IPS DF 6.9 (cell line): ENCODE results near the gene HOXC9.

Experiments
- DNase-seq: peaks from one replicate; pipeline ENCODE4 v3.0.0-alpha.2; 2013; ENCODE audit warnings: low read depth, low spot score
- H3K27ac ChIP-seq: one replicate; pipeline ENCODE4 v1.5.1; 2013; ENCODE audit warnings: low read length, control low read depth
- H3K27me3 ChIP-seq: 2 replicates; pipeline ENCODE4 v1.6.1; 2013; ENCODE audit warnings: mild to moderate bottlenecking, low read length; ENCODE audit not compliant: control insufficient read depth, insufficient read depth
- H3K36me3 ChIP-seq: 2 replicates; pipeline ENCODE4 v1.6.1; 2013; ENCODE audit warnings: low read length; ENCODE audit not compliant: control insufficient read depth, insufficient read depth
- H3K4me1 ChIP-seq: 2 replicates; pipeline ENCODE4 v1.6.1; 2013; ENCODE audit warnings: low read length; ENCODE audit not compliant: control insufficient read depth, insufficient read depth
- H3K4me3 ChIP-seq: 2 replicates; pipeline ENCODE4 v1.5.1; 2013; ENCODE audit warnings: mild to moderate bottlenecking, low read length
- H3K9me3 ChIP-seq: 2 replicates; pipeline ENCODE4 v1.6.1; 2013; ENCODE audit warnings: low read length, inconsistent platforms; ENCODE audit not compliant: control insufficient read depth, insufficient read depth
- WGBS: extraction: QIAGEN DNeasy Blood & Tissue Kit; methylation state at CpG from one replicate; pipeline ENCODE4 v1.1.7; 2013; ENCODE audit warnings: mixed read lengths, missing lambda C conversion rate; ENCODE audit not compliant: insufficient read length, insufficient coverage; 5-methylcytosine and 5-hydroxymethylcytosine counted together

The HOXC9 gene

GRCh38 chr12:54031480-54031879, 31.5 kb downstream of the HOXC9 start:
- Histone ChIP-seq H3K36me3 (no peaks in the 10 kb centered on the region), H3K9me3 (no peaks in the 10 kb centered on the region), H3K4me3 (no peak overlapping the region), H3K27me3 (peaks cover 98% of the 10 kb centered on the region), H3K27ac (no peak overlapping the region), H3K4me1 (no peaks in the 10 kb centered on the region)
- WGBS = no CpG with 5 or more reads among the region's 16 CpGs
- no peak for DNase-seq

GRCh38 chr12:54032086-54032619, 32.2 kb downstream of the HOXC9 start:
- peaks cover 98% of the 10 kb centered on the region for H3K27me3 ChIP-seq
- no peaks in the 10 kb centered on the region for H3K36me3 ChIP-seq
- DNase-seq = no peak
- no CpG with 5 or more reads among the region's 6 CpGs for WGBS
- no peak overlapping the region for H3K27ac ChIP-seq
- H3K9me3 ChIP-seq = no peaks in the 10 kb centered on the region
- H3K4me3 ChIP-seq = no peak overlapping the region
- no peaks in the 10 kb centered on the region for H3K4me1 ChIP-seq

- H3K27me3 ChIP-seq = peaks cover 98% of the 10 kb centered on the region
- no peaks in the 10 kb centered on the region for H3K36me3 ChIP-seq
- no peaks in the 10 kb centered on the region for H3K9me3 ChIP-seq
- no peaks in the 10 kb centered on the region for H3K4me1 ChIP-seq
- DNase-seq = no peak
- no peak within 1 kb of the TSS for H3K4me3 ChIP-seq
- H3K27ac ChIP-seq = no peak within 1 kb of the TSS
- WGBS = no CpG with 5 or more reads among the region's 12 CpGs
Measured at GRCh38 chr12:54032627-54033100, 32.7 kb downstream of the HOXC9 start, which contains the start of gene HOXC5. Gene HOXC5, plus strand, starts transcription at chr12:54033050. Its CDS starts 73 bp downstream, at chr12:54033123.

- no peaks in the 10 kb centered on the region for H3K4me1 ChIP-seq
- no peak overlapping the region for H3K27ac ChIP-seq
- no peaks in the 10 kb centered on the region for H3K9me3 ChIP-seq
- peaks cover 98% of the 10 kb centered on the region for H3K27me3 ChIP-seq
- no CpG with 5 or more reads among the region's 61 CpGs for WGBS
- H3K36me3 ChIP-seq = no peaks in the 10 kb centered on the region
- DNase-seq = no peak
- H3K4me3 ChIP-seq = no peak overlapping the region
Measured at GRCh38 chr12:54033106-54033979, 33.4 kb downstream of the HOXC9 start.

GRCh38 chr12:54033980-54034784, 34.2 kb downstream of the HOXC9 start:
- H3K9me3 ChIP-seq = no peaks in the 10 kb centered on the region
- DNase-seq = no peak
- no peaks in the 10 kb centered on the region for H3K4me1 ChIP-seq
- H3K36me3 ChIP-seq = no peaks in the 10 kb centered on the region
- no peak overlapping the region for H3K27ac ChIP-seq
- H3K27me3 ChIP-seq = peaks cover 99% of the 10 kb centered on the region
- H3K4me3 ChIP-seq = no peak overlapping the region
- no CpG with 5 or more reads among the region's 57 CpGs for WGBS

- Histone ChIP-seq H3K27ac (no peak overlapping the region), H3K4me1 (no peaks in the 10 kb centered on the region), H3K4me3 (no peak overlapping the region), H3K27me3 (peaks cover 99% of the 10 kb centered on the region), H3K36me3 (no peaks in the 10 kb centered on the region), H3K9me3 (no peaks in the 10 kb centered on the region)
- no CpG with 5 or more reads among the region's 22 CpGs for WGBS
- DNase-seq = no peak
Measured at GRCh38 chr12:54034785-54035310, 34.9 kb downstream of the HOXC9 start.

GRCh38 chr12:54035568-54036264, 35.8 kb downstream of the HOXC9 start:
- DNase-seq = no peak
- peaks cover 99% of the 10 kb centered on the region for H3K27me3 ChIP-seq
- no CpG with 5 or more reads among the region's 6 CpGs for WGBS

GRCh38 chr12:54036620-54037359, 36.8 kb downstream of the HOXC9 start:
- no peaks in the 10 kb centered on the region for H3K4me1 ChIP-seq
- H3K27ac ChIP-seq = no peak overlapping the region
- H3K36me3 ChIP-seq = no peaks in the 10 kb centered on the region
- H3K27me3 ChIP-seq = peaks cover 99% of the 10 kb centered on the region
- WGBS = no CpG with 5 or more reads among the region's 14 CpGs
- no peak overlapping the region for H3K4me3 ChIP-seq
- H3K9me3 ChIP-seq = no peaks in the 10 kb centered on the region
- no peak for DNase-seq

More at GRCh38 chr12:54035568-54036264, 35.8 kb downstream of the HOXC9 start:
- Histone ChIP-seq H3K9me3 (no peaks in the 10 kb centered on the region), H3K27ac (no peak overlapping the region), H3K36me3 (no peaks in the 10 kb centered on the region), H3K4me3 (no peak overlapping the region), H3K4me1 (no peaks in the 10 kb centered on the region)

- H3K4me3 ChIP-seq = no peak overlapping the region
- H3K4me1 ChIP-seq = no peaks in the 10 kb centered on the region
- H3K36me3 ChIP-seq = no peaks in the 10 kb centered on the region
- H3K27me3 ChIP-seq = peaks cover 98% of the 10 kb centered on the region
- DNase-seq = no peak
- H3K9me3 ChIP-seq = no peaks in the 10 kb centered on the region
- no peak overlapping the region for H3K27ac ChIP-seq
- no CpG with 5 or more reads among the region's 14 CpGs for WGBS
Measured at GRCh38 chr12:54037360-54038283, 37.7 kb downstream of the HOXC9 start.
